ENCODE data around the gene NUTM2A.
"Not testable (repeated sequence)": the region's sequence is repeated elsewhere in the genome, so short reads cannot be mapped to it uniquely, and the experiment has no call there.

The NUTM2A gene, protein sequence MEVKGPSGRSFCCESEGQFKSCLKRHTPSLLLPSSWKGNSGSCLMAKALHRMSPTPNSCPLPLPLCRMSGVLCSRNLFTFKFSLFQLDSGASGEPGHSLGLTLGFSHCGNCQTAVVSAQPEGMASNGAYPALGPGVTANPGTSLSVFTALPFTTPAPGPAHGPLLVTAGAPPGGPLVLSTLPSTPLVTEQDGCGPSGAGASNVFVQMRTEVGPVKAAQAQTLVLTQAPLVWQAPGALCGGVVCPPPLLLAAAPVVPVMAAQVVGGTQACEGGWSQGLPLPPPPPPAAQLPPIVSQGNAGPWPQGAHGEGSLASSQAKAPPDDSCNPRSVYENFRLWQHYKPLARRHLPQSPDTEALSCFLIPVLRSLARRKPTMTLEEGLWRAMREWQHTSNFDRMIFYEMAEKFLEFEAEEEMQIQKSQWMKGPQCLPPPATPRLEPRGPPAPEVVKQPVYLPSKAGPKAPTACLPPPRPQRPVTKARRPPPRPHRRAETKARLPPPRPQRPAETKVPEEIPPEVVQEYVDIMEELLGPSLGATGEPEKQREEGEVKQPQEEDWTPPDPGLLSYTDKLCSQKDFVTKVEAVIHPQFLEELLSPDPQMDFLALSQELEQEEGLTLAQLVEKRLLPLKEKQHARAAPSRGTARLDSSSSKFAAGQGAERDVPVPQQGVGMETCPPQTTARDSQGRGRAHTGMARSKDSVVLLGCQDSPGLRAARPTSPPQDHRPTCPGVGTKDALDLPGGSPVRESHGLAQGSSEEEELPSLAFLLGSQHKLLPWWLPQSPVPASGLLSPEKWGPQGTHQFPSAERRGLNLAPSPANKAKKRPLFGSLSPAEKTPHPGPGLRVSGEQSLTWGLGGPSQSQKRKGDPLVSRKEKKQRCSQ

DNA sequence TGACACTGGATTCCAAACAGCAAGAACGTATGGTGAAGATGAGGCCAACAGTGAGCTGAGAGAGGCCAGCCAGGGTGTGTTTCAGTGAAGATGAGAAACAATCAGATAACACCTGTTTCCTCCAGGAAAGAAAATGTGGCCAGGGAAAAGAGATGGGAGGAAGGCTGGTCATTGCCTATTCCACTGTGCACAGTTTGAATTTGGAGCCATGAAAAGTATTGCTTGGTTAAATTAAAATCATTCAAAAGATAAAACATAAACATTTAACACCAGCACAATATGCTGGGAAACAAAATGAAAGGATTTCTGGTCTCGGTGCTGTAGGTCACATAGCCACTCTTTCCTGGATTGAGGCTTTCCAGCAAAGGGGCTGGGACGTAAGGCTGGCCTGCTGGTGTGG is at the start of gene NUTM2A:
Gene NUTM2A (plus strand): TSS at position 301 of the 400 bp plus-strand sequence. CDS start 383 bp downstream, outside the sequence.
- not testable (repeated sequence) for DNase-seq

DNA sequence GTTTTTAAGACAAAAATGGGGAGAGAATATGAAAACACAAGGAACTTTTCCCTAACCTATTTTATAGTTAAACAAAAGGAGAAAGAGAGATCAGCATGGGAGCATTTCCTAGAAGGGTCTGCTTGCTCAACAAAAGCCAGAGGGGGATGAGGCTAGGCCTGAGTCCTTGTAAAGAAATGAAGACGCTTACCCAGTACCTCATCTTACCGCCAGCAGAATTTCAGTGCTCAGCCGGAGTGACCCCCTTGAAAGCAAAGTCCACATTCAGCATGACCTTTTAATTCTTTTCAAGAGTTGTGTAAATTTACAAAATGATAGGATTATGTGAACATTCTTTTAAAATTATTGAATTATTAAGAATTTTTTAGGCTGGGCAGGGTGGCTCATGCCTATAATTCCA is 47.7 kb upstream of the NUTM2A start:
- not testable (repeated sequence) for DNase-seq

DNA sequence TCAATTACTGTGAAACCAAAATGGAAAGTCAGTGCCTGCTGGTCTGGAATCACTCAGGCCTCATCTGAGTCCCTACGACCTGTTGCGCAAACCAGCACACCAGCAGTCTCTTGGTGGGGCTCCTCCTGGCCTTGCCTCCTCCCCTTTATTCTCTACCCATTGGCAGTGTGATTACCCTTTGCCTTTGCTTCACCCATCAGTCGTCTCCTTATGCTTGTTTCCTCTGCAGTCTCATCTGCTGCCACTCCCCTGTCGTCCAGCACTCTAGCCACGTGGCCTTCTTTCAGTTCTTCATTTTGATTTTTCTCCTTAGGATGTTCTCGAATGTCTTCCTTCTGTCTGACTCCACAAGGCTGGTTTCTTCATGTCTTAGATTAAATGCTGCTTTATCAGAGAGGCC is 40.8 kb upstream of the NUTM2A start:
- not testable (repeated sequence) for DNase-seq

DNA sequence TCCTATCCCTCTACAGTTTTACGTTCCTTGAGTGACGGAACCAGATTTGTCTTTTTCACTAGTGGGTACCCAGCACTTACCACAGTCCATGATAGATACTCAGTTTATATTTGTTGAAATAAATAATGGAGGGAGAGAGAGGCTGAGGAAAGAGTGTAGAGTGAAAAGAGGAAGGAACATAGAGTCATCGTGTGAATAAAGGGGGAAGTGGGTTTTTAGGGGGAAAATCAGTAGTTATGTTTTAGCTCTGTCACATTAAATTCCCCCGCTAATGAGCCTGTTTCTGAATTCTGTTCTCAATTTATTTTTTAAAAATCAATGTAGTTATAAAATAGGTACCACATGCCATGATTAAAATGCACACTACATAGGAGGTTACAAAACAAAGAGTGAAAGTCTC is 39.2 kb upstream of the NUTM2A start:
- DNase-seq = not testable (repeated sequence)

DNA sequence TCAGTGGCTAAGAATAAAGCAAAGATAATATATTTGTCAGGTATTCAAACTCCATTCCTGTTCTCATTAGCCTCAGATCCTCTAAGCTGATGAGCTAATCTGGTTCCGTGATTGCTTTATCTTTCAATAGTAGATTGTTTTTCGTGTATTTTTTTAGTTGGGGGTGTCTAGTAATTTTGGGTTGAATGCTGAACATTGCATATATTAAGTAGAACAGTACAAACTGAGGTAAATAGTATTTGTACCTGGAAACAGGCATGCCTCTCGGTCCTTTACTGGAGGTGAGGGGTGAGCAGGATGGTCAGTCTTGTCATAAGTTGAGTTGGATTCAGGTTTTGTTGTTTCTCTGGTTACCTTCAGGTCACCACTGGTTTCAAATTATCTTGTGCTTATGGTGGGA is 37.7 kb upstream of the NUTM2A start:
- DNase-seq = not testable (repeated sequence)

DNA sequence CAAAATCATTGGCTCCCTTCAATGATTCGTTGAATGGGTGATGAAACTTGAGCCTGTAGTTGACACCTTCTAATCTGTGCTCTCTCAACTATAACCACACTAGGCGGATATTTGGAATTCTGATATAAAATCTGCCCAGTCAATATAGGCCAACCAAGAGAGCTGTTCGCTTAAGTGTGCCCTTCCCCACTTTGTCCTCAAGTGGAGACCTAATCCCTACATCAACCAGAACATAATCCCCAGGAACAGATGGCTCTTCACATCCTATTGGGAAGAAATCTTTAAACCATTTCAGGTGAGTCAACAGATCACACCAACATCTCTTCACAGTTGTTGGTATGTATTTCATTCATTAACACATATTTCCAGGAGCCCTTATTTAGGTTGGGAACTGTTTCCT is 33.4 kb upstream of the NUTM2A start:
- DNase-seq = not testable (repeated sequence)

DNA sequence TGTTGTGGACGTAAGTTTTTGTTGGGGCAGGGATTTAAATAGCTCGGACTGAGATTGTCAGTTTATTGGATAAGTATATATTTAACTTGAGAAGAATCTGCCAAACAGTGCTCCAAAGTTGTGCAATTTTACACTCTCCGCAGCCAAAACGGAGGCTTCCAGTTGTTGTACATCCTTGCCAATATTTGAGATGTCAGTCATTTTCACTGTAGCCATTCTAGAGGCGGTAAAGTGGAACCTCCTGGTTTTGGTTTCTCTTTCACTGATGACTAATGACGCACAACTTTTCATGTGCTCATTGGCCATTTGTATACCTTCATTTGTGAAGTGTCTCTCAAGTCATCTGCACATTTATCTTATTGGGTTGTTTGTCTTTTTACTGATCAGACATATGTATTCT is 24.3 kb upstream of the NUTM2A start:
- peak; percentile 73 for DNase-seq

DNA sequence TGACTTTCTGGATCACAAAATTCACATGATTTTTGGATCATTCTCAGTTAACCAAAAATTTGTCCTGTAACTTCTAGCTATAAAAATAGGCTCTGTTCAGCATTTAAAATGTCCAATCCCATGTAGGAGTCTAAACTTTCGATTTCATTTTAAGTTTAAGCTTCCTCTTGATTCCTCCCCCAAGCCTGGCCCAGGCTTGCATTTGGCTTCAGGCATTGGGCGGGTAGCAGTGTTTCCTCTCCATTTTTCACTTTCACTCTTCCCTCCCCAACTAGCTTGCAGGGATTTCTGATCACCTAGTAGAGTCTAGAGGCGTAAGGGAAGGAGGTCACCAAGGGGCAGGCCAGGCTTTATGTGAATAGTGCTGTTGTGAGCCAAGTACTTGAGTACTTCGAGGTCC is 20.4 kb upstream of the NUTM2A start:
- DNase-seq = peak; percentile 7

DNA sequence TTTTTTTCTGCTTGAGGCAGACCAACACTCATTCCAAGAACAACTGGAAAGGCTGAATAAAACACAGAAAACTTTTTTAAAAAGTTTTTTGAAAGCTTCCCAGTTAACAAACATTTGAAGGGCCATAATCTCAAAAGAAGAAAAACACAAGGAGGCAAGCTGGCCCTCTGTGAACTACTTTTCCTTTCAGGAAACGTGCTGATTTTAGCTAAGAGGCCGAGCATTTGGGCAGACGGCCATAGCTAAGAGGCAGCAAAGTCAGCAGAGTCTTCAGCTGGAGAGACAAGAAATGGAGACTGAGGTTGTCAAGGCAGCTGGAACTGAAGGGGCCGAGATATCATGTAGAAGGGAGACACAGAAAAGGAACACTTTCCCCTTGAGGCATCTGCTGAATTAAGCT is 18.3 kb upstream of the NUTM2A start:
- DNase-seq = not testable (repeated sequence)

DNA sequence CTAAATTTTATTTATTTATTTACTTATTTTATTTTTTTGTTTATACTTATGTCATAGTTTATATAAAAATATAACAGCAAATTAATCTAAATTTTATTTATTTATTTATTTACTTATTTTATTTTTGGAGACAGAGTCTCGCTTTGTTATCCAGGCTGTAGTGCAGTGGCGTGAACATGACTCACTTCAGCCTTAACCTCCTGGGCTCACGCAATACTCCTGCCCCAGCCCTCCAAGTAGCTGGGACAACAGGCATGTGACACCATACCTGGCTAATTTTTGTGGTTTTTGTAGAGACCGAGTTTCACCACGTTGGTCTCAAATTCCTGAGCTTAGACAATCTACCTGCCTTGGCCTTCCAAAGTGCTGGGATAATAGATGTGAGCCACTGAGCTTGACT is 14.9 kb upstream of the NUTM2A start:
- DNase-seq = not testable (repeated sequence)

DNA sequence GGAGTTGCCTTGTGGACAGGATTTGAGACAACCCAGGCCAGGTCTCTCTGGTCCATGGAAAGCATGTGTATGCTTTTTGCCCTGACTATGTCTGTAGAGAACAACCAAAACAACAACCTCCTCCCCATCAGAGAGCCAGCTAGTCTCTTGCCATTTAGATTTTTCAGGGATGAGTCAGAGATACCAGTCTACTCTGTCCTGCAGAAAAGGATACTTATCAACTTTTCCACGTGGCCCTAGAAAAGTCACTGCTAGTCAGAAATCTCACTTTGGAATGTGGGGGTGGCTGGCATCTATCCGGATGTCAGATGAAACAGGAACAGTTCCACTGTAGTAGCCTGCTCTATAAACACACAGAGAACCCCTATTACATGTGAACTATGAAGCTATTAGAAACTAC is 13.4 kb upstream of the NUTM2A start:
- DNase-seq = not testable (repeated sequence)

DNA sequence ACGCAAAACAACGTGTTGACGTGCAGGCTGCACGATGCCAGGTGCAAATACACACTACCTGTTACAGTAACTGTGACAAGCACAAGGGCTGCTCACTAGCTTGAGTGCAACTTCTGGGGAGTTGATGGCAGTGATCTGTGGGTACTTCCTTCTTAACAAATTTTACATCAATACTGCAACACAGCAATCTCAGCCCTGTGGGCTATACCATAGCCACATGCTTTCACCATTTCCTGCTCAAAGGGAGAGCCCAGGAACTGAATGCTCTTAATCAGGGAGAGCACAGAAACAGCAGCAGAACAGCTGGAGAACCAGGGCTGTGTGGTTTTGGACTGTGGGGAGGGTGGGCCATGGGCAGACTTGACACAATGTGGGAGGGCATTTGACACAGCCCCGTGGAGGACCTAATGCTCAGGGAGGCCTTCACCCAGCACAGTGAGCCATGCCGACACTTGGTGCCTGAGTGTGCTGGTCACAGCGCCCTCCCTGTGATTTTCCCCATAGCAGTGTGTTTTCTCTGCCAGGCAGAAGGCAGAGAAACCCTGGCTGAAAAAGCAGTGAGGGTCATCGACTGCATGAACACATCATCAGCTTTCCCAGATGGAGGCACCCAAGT is 12.0 kb upstream of the NUTM2A start:
- not testable (repeated sequence) for DNase-seq

DNA sequence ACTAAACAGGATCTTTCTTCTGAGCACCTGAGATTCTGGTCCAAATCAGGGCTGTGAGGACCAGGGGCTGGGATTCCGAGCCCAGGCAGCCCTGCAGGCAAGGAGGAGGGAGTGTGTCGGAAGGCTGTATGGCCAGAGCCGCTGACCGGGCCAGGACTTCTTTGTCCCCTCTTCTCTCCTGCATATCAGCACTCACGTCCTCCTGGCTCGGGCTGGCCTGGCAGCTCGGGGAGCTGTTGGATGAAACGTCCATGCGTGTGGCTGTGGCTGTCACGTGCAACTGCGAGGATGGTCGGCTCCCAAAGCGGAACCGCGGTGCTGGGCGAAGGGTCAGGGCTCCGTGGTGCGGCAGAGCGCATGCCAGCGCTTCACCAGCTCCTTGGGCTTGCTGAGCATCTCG is 11.4 kb upstream of the NUTM2A start:
- not testable (repeated sequence) for DNase-seq

DNA sequence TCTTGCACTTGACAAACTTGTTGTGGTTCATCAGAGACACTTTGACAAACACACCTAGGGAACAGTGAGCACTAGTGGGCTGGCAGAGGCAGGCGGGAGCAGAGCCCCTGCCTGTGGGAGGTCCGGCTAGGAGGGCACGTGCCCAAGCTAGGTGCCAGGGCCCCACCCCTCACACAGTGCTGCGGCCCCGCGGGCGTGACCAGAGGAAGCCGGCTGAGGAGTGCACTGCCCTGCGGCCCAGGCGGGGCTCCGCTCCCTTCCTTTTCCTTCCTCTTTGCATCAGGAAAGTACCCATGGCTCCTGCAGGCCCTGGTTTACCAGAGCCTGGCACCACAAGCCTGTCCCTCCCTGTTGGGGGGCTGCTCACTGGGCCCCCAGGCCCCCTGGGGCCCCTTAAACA is 9.1 kb upstream of the NUTM2A start:
- not testable (repeated sequence) for DNase-seq

DNA sequence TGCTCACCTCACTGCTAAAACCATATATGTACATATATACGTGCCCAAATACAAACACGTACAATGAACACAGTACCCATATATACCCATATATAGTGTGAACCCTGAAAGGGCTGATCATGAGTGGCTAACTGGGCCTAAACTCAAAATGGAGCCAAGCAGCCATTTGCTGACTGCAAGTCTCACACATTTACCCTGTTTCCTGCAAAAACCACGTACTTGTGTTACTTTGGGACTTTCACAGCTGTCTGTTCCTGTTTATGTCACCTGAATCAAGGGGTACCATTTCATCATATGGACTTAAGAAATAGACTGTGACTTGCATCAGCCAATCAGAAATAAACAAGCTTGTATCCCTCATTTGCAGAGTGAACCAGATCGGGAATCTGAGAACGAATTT is 5.9 kb upstream of the NUTM2A start:
- DNase-seq = not testable (repeated sequence)

DNA sequence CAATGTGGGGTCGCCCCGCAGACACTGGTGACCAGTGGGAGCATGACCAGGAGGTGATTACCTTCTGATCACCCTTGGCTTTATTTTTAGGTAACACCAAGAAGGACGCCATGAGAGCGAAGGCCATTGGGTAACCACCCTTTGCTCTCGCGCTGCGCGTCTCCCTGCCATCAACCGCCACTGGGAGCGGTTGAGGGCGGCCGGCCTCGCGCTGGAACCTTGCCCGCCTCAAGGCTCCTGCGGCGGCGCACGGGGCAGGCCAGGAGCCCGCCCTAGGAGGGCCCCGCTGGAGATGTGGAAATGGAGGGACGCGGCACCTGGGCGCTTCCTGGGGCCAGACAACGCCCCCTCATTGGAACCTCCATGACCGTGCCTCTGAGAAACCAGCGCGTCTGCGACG is 2.5 kb upstream of the NUTM2A start:
- not testable (repeated sequence) for DNase-seq

DNA sequence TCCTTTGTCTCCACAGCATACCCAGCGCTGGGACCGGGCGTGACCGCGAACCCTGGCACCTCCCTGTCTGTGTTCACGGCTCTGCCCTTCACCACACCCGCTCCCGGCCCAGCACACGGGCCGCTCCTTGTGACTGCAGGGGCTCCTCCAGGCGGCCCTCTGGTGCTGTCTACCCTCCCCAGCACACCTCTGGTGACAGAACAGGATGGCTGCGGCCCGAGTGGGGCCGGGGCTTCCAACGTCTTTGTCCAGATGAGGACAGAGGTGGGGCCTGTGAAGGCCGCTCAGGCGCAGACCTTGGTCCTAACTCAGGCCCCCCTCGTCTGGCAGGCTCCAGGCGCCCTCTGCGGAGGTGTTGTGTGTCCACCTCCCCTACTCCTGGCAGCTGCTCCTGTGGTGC is 3.0 kb downstream of the NUTM2A start:
- DNase-seq = not testable (repeated sequence)

DNA sequence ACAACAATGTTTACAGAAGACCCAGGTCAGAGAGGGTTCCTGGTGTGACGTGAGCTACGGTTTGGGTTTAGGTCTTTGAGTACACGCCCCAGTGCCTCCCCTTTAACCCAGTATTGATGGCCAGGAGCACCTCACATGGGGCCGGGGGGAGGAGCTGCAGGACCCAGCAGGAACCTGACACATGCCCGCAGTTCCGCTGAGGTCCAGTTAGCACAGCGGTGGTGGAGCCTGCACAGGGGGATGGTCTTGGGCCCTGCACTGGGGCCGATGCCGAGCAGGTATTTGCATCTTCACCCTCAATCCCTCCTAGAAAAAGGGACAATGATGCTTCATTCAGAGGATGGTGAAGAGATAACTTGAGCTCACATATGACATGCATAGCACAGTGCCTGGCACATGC is 4.0 kb downstream of the NUTM2A start:
- DNase-seq = not testable (repeated sequence)

DNA sequence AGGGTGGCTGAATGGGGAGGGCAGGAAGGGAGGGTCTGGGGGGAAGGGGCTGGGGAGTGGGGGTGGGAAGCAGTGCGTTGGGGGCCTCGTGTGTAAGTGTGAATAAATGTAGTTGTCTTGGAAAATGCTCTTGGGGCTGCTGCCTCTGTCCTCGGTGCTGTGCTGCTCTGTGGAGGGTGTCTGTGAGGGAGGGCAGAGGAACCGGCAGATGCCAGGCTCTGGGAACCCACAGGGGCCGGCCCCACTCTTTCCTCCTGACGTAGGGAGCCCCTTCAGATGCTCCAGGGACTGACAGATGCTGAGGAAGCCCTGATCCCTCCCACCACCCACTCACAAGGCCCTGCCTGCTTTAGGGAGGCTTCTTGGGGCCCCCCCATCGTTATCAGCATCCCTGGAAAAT is 9.6 kb downstream of the NUTM2A start:
- DNase-seq = not testable (repeated sequence)

DNA sequence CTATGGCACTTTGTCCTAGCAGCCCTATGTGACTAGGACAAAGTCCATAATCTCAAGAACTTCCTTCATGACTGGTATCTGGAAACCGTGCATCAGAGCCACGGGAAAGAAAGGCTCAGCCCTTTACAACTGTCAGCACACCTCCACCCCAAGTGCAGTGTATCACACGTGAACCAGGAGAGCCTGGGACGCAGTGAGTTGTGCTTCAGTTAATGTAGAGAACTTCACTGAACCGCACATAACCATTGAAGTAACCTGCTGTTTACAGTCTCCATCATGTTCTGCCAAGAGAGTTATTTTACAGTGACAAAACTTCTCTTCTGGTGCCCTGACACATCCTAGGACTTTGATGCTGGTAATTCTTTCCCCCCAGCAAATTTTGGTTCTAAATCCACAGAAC is 12.0 kb downstream of the NUTM2A start:
- DNase-seq = not testable (repeated sequence)

DNA sequence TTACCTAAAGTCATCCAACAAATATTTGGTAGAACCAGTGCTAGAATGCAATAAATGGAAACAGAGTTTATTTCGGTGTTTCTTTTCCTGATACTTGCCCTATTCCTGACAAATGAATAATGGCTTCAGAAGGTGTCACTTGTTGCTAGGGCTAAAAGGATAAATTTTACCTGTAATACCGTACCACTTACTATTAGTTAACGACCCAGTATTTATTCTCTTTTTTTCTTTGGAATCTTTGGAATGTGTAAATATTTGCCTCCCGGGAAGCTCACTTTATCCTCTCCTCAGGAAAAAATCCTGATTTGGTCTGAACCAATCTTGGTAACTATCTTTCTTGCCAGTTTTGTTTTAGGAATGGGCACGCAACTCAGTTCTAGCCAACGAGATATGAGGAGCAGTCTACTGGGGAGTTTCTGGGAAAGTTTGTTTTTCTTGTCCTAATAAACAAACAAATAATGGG is 14.1 kb downstream of the NUTM2A start:
- DNase-seq = not testable (repeated sequence)

DNA sequence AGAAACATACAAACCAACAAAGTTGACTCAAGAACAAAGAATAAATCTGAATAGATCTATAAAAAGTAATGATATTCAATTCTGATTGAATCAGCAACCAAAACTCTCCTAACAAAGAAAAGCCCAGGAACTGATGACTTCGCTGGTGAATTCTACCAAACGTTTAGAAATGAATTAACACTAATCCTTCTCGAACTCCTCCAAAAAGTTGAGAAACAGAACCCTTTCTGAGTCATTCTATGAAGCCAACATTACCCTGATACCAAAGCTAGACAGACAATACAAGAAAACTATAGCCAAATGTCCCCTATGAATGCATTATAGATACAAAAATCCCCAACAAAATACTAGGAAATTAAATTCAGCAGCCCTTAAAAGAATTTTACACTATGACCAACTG is 16.9 kb downstream of the NUTM2A start:
- not testable (repeated sequence) for DNase-seq

DNA sequence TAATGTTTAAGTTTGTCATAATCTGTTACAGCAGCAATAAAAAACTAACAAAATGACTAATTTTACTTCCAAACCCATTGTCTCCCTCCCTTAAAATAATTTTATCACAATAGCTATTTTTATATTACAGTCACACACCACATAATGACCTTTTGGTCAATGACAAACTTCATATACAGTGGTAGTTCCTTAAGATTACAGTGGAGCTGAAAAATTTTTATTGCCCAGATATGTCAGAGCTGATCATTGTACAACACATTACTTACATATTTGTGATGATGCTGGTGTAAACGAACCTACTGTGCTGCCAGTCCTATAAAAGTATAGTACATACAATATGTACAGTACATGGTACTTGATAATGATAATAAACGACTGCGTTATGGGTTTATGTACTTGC is 22.1 kb downstream of the NUTM2A start:
- not testable (repeated sequence) for DNase-seq

Measured in CD4-positive, alpha-beta T cell treated with Interleukin-10 for 1 hour (primary cell).